Heart right ventricle (tissue), 16 donors: ENCODE data around the gene NRL. TPM values are rescaled to one million over a fixed set of nuclear protein-coding genes. Genes with fewer than 3 reads are reported as not detected.

ENCODE experiments used
- ATAC-seq, 8 donors: fragments of 200-7000 bp; cut with Tn5 transposase; one replicate each; pipeline ENCODE4 v1.9.1; 2020; ENCODE audit warnings: mild to moderate bottlenecking in 8 of 8, moderate library complexity in 8 of 8, moderate number of reproducible peaks in 1 of 8
- DNase-seq, 2 donors: peaks; one replicate each; pipeline ENCODE4 v3.0.0-alpha.2; 2020
- H3K27ac ChIP-seq, 10 donors: fragments of 200-600 bp; sonication (generic) in 2 of 10; one replicate each; pipeline versions ENCODE4 v1.5.0 to v1.8.0; 2020 to 2022; ENCODE audit warnings: mild to moderate bottlenecking in 3 of 10
- H3K27me3 ChIP-seq, 7 donors: fragments of 200-600 bp; one replicate each; pipeline ENCODE4 v1.8.0; 2021 to 2022; ENCODE audit warnings: mild to moderate bottlenecking in 2 of 7
- H3K36me3 ChIP-seq, 9 donors: fragments of 200-600 bp; sonication (generic) in 1 of 9; one replicate each; pipeline versions ENCODE4 v1.5.0 to v1.8.0; 2020 to 2022; ENCODE audit warnings: mild to moderate bottlenecking in 2 of 9
- H3K4me1 ChIP-seq, 9 donors: fragments of 200-600 bp; sonication (generic) in 1 of 9; one replicate each; pipeline versions ENCODE4 v1.5.0 to v1.8.0; 2020 to 2022; ENCODE audit warnings: mild to moderate bottlenecking in 4 of 9
- H3K4me3 ChIP-seq, 10 donors: fragments of 200-600 bp; sonication (generic) in 2 of 10; one replicate each; pipeline versions ENCODE4 v1.5.0 to v1.8.0; 2020 to 2022; ENCODE audit warnings: mild to moderate bottlenecking in 7 of 10, moderate library complexity in 2 of 10
- H3K9me3 ChIP-seq, 11 donors: fragments of 200-600 bp in 10 of 11; sonication (generic) in 2 of 11; one replicate each; pipeline versions ENCODE4 v1.5.0 to v1.8.0; 2013 to 2022; ENCODE audit warnings: mild to moderate bottlenecking in 2 of 11, control low read depth in 1 of 11, moderate library complexity in 1 of 11
- WGBS, 2 donors: extraction: QIAGEN DNeasy Blood & Tissue Kit; methylation state at CpG; one replicate each; pipeline ENCODE4 v1.1.7; 2013; ENCODE audit warnings: inconsistent platforms in 1 of 2; 5-methylcytosine and 5-hydroxymethylcytosine counted together
- intact Hi-C, 10 donors: fragments of 100-400 bp; cut with DNase I; formaldehyde crosslinking; loops; one replicate each; pipeline versions ENCODE4 v1.11.1 to v1.14.2; 2022
- polyA plus RNA-seq, 2 donors: library from polyadenylated mRNA; stranded (reverse); fragments of 200-250 nt; gene quantifications; one replicate each; pipeline ENCODE4 v1.2.3, GENCODE V29; 2013
- total RNA-seq, 10 donors: library from RNA; stranded (reverse); fragmentation: NEBNext Ultra II Directional in 3 of 10; extraction: Animal tissue kit (Norgen Biotek cat#: 25700) in 3 of 10; gene quantifications; one replicate each; pipeline versions ENCODE4 v1.2.1 to v1.2.4, GENCODE V29; 2021 to 2023
- TF ChIP-seq, protein P1 (sequence below), 9 donors: fragments of 200-600 bp; sonication (generic) in 2 of 9; IDR thresholded peaks; one replicate each; pipeline versions ENCODE4 v1.5.0 to v1.8.0; 2021 to 2022; ENCODE audit warnings: antibody characterized with exemption in 9 of 9, mild to moderate bottlenecking in 5 of 9, moderate library complexity in 1 of 9
- donor health status: Arrhythmogenic right ventricular cardiomyopathy.
- donor health status: ischemic (EF 13 %, LVEDD 7.1; RV severe dilation, severe dysfunction).
- donor health status: healthy with polysubstance abuse.
- donor health status: DM: no; HTN: yes; CAD: no.
- donor health status: DM: no; HTN: no; CAD: no.
- donor health status: ischemic (EF 25% LVEDD 6.9; RV normal size, moderate dysfunction).
- donor health status: ischemic (EF 25% LVEDD 5.7; RV mildly dilated, moderate dysfunction).
- donor health status: healthy.
- donor health status: DM: yes; HTN: yes; CAD: no.
- donor health status: Ischemic cardiomyopathy.
- donor health status: ischemic (EF 35%, LVEDD 5.7; RV mildly dilated, moderate dysfunction).
- donor health status: nonischemic (EF 11% LVEDD 7.7; RV severe dilation, severe dysfunction).
- donor health status: DM: yes; HTN: yes; CAD: no.
- donor health status: PGD.
- donor health status: ischemic (EF 29% LVEDD 5.4; RV normal size, mild dysfunction).
- donor health status: nonischemic (EF 23%, LVEDD 6.1; RV moderate dilation, normal function).

NRL gene
- total and polyA plus RNA-seq, 12 donors, result 1.5 to 3.5 (median 2.2) TPM

- WGBS, 2 donors, result 88 to 89% methylated on average over 9 of the region's 9 CpGs
- peak overlapping the region in 2 of 10 donors; percentile 8 to 20 for H3K27ac ChIP-seq
- DNase-seq, result no peak
- intact Hi-C loops, result no loop called here
- TF ChIP-seq, protein P1, sequence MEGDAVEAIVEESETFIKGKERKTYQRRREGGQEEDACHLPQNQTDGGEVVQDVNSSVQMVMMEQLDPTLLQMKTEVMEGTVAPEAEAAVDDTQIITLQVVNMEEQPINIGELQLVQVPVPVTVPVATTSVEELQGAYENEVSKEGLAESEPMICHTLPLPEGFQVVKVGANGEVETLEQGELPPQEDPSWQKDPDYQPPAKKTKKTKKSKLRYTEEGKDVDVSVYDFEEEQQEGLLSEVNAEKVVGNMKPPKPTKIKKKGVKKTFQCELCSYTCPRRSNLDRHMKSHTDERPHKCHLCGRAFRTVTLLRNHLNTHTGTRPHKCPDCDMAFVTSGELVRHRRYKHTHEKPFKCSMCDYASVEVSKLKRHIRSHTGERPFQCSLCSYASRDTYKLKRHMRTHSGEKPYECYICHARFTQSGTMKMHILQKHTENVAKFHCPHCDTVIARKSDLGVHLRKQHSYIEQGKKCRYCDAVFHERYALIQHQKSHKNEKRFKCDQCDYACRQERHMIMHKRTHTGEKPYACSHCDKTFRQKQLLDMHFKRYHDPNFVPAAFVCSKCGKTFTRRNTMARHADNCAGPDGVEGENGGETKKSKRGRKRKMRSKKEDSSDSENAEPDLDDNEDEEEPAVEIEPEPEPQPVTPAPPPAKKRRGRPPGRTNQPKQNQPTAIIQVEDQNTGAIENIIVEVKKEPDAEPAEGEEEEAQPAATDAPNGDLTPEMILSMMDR (IDR thresholded peaks at IDR 0.05), result no peak
- peaks cover 14 to 68% (median 44%) of the 10 kb centered on the region in 9 donors for H3K4me1 ChIP-seq
- peaks cover 0 to 50% (median 20%) of the 10 kb centered on the region in 9 donors for H3K36me3 ChIP-seq
- ATAC-seq, result no peak
- H3K27me3 ChIP-seq, result no peaks in the 10 kb centered on the region
- no peaks in the 10 kb centered on the region for H3K9me3 ChIP-seq
- H3K4me3 ChIP-seq, result peak overlapping the region in 3 of 10 donors; percentile 70 to 88 (median 85)
Measured at GRCh38 chr14:24139272-24139934, 24.7 kb upstream of the NRL start.

DNA sequence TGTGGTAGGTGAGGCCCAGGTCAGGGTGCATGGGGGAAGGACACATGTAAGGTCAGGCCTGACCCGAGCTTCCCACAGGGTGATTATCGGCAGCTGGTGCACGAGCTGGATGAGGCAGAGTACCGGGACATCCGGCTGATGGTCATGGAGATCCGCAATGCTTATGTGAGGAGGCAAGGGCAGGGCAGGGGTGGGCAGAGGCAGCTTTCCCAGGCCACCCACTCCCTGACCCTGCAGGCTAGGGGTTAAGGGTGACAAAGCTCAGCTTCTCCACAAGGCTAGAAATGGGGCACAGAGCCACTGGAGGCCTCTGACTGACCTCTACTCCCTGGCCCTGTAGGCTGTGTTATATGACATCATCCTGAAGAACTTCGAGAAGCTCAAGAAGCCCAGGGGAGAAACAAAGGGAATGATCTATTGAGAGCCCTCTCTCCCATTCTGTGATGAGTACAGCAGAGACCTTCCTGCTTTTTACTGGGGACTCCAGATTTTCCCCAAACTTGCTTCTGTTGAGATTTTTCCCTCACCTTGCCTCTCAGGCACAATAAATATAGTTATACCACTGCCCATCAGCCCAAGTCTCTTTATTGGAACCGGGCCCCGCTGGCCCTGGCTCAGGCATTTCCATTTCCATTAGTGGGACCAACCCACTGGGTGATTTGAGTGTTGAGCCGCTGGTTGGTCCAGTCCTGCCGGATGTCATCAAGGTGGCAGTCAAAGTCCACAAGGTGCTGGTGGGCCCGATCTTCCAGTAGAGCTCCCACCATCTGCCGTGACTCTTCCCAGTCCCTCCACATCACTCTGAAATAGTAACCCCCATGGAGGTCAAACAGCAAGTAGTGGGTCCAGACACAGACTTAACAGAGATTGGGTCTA is 23.9 kb upstream of the NRL start:
- H3K27me3 ChIP-seq, result no peaks in the 10 kb centered on the region
- H3K36me3 ChIP-seq, result peaks cover 0 to 42% (median 20%) of the 10 kb centered on the region in 9 donors
- ATAC-seq, result no peak
- H3K4me3 ChIP-seq, result no peak overlapping the region
- no peak for DNase-seq
- intact Hi-C loops, result no loop called here
- WGBS, 2 donors, result 78% methylated on average over 13 of the region's 13 CpGs
- peaks cover 14 to 60% (median 44%) of the 10 kb centered on the region in 9 donors for H3K4me1 ChIP-seq
- H3K27ac ChIP-seq, result peak overlapping the region in 2 of 10 donors; percentile 20 to 25
- TF ChIP-seq, protein P1 (IDR thresholded peaks at IDR 0.05), result no peak
- no peaks in the 10 kb centered on the region for H3K9me3 ChIP-seq

- ATAC-seq, result no peak
- no peaks in the 10 kb centered on the region for H3K27me3 ChIP-seq
- intact Hi-C loops, result no loop called here
- 85 to 93% methylated on average over 8 of the region's 8 CpGs for WGBS, 2 donors
- peak overlapping the region in 7 of 10 donors; percentile 5 to 99 (median 97) for H3K27ac ChIP-seq
- TF ChIP-seq, protein P1 (IDR thresholded peaks at IDR 0.05), result no peak
- peak overlapping the region in 1 of 10 donors; percentile 99 for H3K4me3 ChIP-seq
- no peak for DNase-seq
- peaks cover 0 to 35% (median 20%) of the 10 kb centered on the region in 9 donors for H3K36me3 ChIP-seq
- H3K4me1 ChIP-seq, result peaks cover 14 to 66% (median 48%) of the 10 kb centered on the region in 9 donors
- H3K9me3 ChIP-seq, result no peaks in the 10 kb centered on the region
Measured at GRCh38 chr14:24137529-24138395, 23.0 kb upstream of the NRL start.
